Prostate gland (tissue), 2 donors: ENCODE data around the gene CHST8.

Source experiments
- POLR2A ChIP-seq: fragments of 450-650 bp; IDR thresholded peaks from one replicate; pipeline ENCODE4 v1.6.1; 2016; ENCODE audit warnings: antibody characterized with exemption, mild to moderate bottlenecking
- POLR2AphosphoS5 ChIP-seq: sonication (generic); formaldehyde crosslinking; IDR thresholded peaks from one replicate; pipeline ENCODE4 v1.6.1; 2017; ENCODE audit warnings: antibody characterized with exemption
- TF ChIP-seq, protein P1 (sequence below), 4 experiments: fragments of 200-600 bp in 2 of 4; fragments of 450-650 bp in 2 of 4; sonication (generic) in 2 of 4; IDR thresholded peaks; 1 replicate in 3 of 4; 2 replicates in 1 of 4; pipeline ENCODE4 v1.5.1; 2016 to 2019; ENCODE audit warnings: antibody characterized with exemption in 4 of 4, mild to moderate bottlenecking in 2 of 4, moderate library complexity in 2 of 4

DNA sequence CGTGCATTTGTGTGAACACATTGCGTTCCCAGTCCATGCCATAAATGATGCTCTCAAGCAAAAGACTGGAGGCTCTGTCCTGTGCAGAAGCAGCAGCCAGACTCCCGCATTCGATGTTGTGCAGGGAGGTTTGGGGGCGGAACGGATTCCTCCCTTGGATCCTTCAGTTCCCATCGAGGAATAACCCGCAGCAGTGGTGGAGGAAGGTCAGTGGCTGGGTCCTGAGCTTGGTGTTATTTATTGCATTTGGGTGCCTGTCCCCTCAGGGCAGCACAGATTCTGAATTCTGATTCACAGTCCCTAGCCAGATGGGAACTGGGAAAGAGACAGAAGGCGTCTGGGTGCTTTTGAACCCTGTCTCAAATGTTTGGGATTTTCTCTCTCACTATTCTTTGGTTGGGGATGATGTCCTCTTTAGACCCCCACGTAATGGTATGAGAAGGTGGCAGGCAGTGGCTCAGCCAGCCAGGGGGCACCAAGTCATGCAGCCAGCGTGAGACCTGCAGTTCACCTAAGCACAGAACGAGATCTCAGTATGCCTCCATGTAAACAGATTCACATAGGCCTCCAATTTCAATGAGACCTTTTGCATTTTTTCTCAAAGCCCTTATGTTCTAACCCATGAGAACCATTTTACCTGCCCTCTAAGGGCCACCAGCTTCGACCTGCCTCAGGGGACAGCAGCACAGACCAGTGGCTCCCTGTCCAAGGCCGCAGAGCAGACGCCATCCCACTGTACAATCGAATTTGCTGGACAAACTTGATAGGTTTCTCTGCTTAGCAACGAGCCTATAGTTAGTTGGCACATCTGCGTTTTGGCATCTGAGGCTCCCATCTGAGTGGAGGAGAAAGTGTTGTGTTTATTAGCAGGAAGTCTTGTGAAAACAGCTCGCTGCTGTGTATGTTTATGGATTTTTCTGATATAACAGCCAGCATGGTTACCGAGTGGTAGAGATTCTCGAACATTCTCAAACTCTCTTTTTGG lies 192.7 kb downstream of the CHST8 start:
- TF ChIP-seq, protein P1, sequence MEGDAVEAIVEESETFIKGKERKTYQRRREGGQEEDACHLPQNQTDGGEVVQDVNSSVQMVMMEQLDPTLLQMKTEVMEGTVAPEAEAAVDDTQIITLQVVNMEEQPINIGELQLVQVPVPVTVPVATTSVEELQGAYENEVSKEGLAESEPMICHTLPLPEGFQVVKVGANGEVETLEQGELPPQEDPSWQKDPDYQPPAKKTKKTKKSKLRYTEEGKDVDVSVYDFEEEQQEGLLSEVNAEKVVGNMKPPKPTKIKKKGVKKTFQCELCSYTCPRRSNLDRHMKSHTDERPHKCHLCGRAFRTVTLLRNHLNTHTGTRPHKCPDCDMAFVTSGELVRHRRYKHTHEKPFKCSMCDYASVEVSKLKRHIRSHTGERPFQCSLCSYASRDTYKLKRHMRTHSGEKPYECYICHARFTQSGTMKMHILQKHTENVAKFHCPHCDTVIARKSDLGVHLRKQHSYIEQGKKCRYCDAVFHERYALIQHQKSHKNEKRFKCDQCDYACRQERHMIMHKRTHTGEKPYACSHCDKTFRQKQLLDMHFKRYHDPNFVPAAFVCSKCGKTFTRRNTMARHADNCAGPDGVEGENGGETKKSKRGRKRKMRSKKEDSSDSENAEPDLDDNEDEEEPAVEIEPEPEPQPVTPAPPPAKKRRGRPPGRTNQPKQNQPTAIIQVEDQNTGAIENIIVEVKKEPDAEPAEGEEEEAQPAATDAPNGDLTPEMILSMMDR (IDR thresholded peaks at IDR 0.05) = peak in 1 of 4 experiments; percentile 6
- TF ChIP-seq POLR2AphosphoS5 (no peak), POLR2A (no peak)
